Hepatocyte (in vitro differentiated cells): ENCODE results near the gene MEGF8.

Experiments
- EZH2 ChIP-seq: fragments of 200-600 bp; sonication (generic); IDR thresholded peaks from 2 replicates; pipeline ENCODE4 v1.6.1; 2016; ENCODE audit warnings: antibody characterized with exemption, mild to moderate bottlenecking, borderline replicate concordance
- EZH2phosphoT487 ChIP-seq: fragments of 200-600 bp; sonication (generic); IDR thresholded peaks from one replicate; pipeline ENCODE4 v1.6.1; 2018; ENCODE audit warnings: antibody characterized with exemption, mild to moderate bottlenecking, low read depth, moderate library complexity; ENCODE audit not compliant: unreplicated experiment, severe bottlenecking
- TF ChIP-seq, protein P1 (sequence below): fragments of 200-600 bp; sonication (generic); IDR thresholded peaks from 2 replicates; pipeline ENCODE4 v1.5.1; 2016; ENCODE audit warnings: antibody characterized with exemption, mild to moderate bottlenecking; ENCODE audit not compliant: poor library complexity

DNA sequence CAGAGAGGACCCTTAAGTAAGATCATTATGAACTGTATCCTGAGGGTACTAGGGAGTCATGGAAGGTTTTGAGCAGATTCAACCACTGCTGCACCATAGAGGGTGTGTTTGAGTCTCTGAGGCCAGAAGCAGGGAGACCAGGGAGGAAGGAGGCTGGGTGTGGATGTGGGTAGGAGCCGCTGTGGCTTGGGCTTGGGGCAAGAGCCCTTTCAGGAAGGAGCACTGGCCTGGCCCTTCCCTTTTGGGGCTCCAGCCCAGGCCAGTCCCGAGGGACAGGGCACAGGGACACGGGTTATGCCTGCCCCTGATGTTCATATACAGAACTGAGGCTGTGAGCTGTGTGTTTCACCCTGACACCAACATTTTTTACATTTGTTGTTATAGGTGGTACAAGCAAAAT, 49.2 kb upstream of the MEGF8 start:
- TF ChIP-seq, protein P1, sequence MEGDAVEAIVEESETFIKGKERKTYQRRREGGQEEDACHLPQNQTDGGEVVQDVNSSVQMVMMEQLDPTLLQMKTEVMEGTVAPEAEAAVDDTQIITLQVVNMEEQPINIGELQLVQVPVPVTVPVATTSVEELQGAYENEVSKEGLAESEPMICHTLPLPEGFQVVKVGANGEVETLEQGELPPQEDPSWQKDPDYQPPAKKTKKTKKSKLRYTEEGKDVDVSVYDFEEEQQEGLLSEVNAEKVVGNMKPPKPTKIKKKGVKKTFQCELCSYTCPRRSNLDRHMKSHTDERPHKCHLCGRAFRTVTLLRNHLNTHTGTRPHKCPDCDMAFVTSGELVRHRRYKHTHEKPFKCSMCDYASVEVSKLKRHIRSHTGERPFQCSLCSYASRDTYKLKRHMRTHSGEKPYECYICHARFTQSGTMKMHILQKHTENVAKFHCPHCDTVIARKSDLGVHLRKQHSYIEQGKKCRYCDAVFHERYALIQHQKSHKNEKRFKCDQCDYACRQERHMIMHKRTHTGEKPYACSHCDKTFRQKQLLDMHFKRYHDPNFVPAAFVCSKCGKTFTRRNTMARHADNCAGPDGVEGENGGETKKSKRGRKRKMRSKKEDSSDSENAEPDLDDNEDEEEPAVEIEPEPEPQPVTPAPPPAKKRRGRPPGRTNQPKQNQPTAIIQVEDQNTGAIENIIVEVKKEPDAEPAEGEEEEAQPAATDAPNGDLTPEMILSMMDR, result no peak
- TF ChIP-seq EZH2 (no peak), EZH2phosphoT487 (no peak)
